GM21367 (cell line): ENCODE results near the gene NTF3.
"Not testable (repeated sequence)": the region's sequence is repeated elsewhere in the genome, so short reads cannot be mapped to it uniquely, and the experiment has no call there.

Experiments
- ATAC-seq: cut with Tn5 transposase; IDR thresholded peaks from one replicate; pipeline ENCODE4 v1.9.1; 2021; ENCODE audit not compliant: unreplicated experiment

NTF3 gene

GRCh38 chr12:5524769-5525436 lies 93.0 kb downstream of the NTF3 start:
- no peak for ATAC-seq

- no peak for ATAC-seq
Observed at GRCh38 chr12:5525783-5526367, 94.0 kb downstream of the NTF3 start.

GRCh38 chr12:5533368-5533767 lies 101.5 kb downstream of the NTF3 start:
- no peak for ATAC-seq

- ATAC-seq = no peak
Observed at GRCh38 chr12:5534426-5535199, 102.7 kb downstream of the NTF3 start.

GRCh38 chr12:5535541-5535940 lies 103.6 kb downstream of the NTF3 start:
- ATAC-seq = no peak

GRCh38 chr12:5537026-5537615 lies 105.2 kb downstream of the NTF3 start:
- not testable (repeated sequence) for ATAC-seq

- ATAC-seq = no peak
Observed at GRCh38 chr12:5537771-5538170, 105.9 kb downstream of the NTF3 start.
